H1 (cell line): ENCODE results near the gene TAF7. TPM values are rescaled to one million over a fixed set of nuclear protein-coding genes. Genes with fewer than 3 reads are reported as not detected.

Source experiments
- BACH1 ChIP-seq: IDR thresholded peaks from 2 replicates; pipeline ENCODE4 v1.6.1; 2012; ENCODE audit warnings: low read length, improper control_type of control experiment
- BRCA1 ChIP-seq: IDR thresholded peaks from 2 replicates; pipeline ENCODE4 v1.6.1; 2012; ENCODE audit warnings: low read depth, low read length, improper control_type of control experiment
- CBX5 ChIP-seq: fragments of 300-800, 300-1000 bp; sonication (generic); IDR thresholded peaks from 2 replicates; pipeline ENCODE4 v1.7.1; 2016; ENCODE audit warnings: antibody characterized with exemption, low read length, low read depth
- EZH2 ChIP-seq: fragments of 200-600 bp; sonication (generic); IDR thresholded peaks from 2 replicates; pipeline ENCODE4 v1.7.1; 2012; ENCODE audit warnings: low read depth, mild to moderate bottlenecking, moderate library complexity, low read length, inconsistent platforms; ENCODE audit not compliant: severe bottlenecking
- FOSL1 ChIP-seq: IDR thresholded peaks from 2 replicates; pipeline ENCODE4 v1.6.1; 2011; ENCODE audit warnings: mild to moderate bottlenecking, low read depth, low read length, moderate library complexity; ENCODE audit not compliant: insufficient read depth
- KDM1A ChIP-seq: fragments of 200-600, 300-600 bp; sonication (generic); IDR thresholded peaks from 2 replicates; pipeline ENCODE4 v1.7.1; 2016; ENCODE audit warnings: mild to moderate bottlenecking, low read length, borderline replicate concordance
- RFX5 ChIP-seq: IDR thresholded peaks from 2 replicates; pipeline ENCODE4 v1.6.1; 2011; ENCODE audit warnings: low read depth, low read length, improper control_type of control experiment, borderline replicate concordance
- SP1 ChIP-seq: IDR thresholded peaks from 2 replicates; pipeline ENCODE4 v1.6.1; 2011; ENCODE audit warnings: low read depth, low read length
- SP4 ChIP-seq: IDR thresholded peaks from 2 replicates; pipeline ENCODE4 v1.6.1; 2012; ENCODE audit warnings: low read length, inconsistent platforms
- polyA plus RNA-seq, 7 experiments: library from polyadenylated mRNA; depleted of rRNA in 3 of 7; stranded (reverse) in 5 of 7; unstranded in 2 of 7; fragments of >200 nt in 5 of 7; fragments of 200-250 nt in 2 of 7; gene quantifications; 1 replicate in 5 of 7; 2 replicates in 1 of 7; 4 replicates in 1 of 7; pipeline versions ENCODE4 v1.2.1 to v1.2.3, GENCODE V29; 2011 to 2013; ENCODE audit warnings: missing spikeins in 2 of 7, mixed read lengths in 2 of 7
- total RNA-seq: library from RNA; stranded (reverse); fragmentation: NEBNext Ultra II Directional; extraction: Animal tissue kit (Norgen Biotek cat#: 25700); gene quantifications from 2 replicates; pipeline ENCODE4 v1.2.1, GENCODE V29; 2021
- TF ChIP-seq, protein P1 (sequence below): fragments of 300-600 bp; sonication (generic); IDR thresholded peaks from 2 replicates; pipeline ENCODE4 v1.7.1; 2012; ENCODE audit warnings: low read length, moderate library complexity, mild to moderate bottlenecking, inconsistent platforms; ENCODE audit not compliant: insufficient replicate concordance
- TF ChIP-seq, protein P2 (sequence below): IDR thresholded peaks from 2 replicates; pipeline ENCODE4 v1.6.1; 2012; ENCODE audit warnings: inconsistent platforms

Gene TAF7
- total and polyA plus RNA-seq, 2 of the 8 experiments (the other 6 are each of a cell fraction or from before 2014, with no cell fraction given) = 29.8 to 101 TPM

DNA sequence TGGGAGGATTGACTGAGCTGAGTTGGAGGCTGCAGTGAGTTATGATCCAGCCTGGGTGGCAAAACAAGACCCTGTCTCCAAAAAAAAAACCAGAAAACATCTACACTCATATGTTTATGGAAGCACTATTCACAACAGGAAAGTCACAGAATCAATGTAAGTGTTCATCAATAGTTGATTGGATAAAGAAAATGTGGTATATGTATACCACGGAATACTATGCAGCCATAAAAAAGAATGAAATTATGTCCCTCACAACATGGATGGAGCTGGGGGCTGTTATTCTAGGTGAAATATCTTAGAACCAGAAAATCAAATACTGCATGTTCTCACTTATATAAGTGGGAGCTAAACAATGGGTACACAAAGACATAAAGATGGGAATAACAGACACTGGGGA lies 14.0 kb downstream of the TAF7 start (continued):
- TF ChIP-seq, protein P1, sequence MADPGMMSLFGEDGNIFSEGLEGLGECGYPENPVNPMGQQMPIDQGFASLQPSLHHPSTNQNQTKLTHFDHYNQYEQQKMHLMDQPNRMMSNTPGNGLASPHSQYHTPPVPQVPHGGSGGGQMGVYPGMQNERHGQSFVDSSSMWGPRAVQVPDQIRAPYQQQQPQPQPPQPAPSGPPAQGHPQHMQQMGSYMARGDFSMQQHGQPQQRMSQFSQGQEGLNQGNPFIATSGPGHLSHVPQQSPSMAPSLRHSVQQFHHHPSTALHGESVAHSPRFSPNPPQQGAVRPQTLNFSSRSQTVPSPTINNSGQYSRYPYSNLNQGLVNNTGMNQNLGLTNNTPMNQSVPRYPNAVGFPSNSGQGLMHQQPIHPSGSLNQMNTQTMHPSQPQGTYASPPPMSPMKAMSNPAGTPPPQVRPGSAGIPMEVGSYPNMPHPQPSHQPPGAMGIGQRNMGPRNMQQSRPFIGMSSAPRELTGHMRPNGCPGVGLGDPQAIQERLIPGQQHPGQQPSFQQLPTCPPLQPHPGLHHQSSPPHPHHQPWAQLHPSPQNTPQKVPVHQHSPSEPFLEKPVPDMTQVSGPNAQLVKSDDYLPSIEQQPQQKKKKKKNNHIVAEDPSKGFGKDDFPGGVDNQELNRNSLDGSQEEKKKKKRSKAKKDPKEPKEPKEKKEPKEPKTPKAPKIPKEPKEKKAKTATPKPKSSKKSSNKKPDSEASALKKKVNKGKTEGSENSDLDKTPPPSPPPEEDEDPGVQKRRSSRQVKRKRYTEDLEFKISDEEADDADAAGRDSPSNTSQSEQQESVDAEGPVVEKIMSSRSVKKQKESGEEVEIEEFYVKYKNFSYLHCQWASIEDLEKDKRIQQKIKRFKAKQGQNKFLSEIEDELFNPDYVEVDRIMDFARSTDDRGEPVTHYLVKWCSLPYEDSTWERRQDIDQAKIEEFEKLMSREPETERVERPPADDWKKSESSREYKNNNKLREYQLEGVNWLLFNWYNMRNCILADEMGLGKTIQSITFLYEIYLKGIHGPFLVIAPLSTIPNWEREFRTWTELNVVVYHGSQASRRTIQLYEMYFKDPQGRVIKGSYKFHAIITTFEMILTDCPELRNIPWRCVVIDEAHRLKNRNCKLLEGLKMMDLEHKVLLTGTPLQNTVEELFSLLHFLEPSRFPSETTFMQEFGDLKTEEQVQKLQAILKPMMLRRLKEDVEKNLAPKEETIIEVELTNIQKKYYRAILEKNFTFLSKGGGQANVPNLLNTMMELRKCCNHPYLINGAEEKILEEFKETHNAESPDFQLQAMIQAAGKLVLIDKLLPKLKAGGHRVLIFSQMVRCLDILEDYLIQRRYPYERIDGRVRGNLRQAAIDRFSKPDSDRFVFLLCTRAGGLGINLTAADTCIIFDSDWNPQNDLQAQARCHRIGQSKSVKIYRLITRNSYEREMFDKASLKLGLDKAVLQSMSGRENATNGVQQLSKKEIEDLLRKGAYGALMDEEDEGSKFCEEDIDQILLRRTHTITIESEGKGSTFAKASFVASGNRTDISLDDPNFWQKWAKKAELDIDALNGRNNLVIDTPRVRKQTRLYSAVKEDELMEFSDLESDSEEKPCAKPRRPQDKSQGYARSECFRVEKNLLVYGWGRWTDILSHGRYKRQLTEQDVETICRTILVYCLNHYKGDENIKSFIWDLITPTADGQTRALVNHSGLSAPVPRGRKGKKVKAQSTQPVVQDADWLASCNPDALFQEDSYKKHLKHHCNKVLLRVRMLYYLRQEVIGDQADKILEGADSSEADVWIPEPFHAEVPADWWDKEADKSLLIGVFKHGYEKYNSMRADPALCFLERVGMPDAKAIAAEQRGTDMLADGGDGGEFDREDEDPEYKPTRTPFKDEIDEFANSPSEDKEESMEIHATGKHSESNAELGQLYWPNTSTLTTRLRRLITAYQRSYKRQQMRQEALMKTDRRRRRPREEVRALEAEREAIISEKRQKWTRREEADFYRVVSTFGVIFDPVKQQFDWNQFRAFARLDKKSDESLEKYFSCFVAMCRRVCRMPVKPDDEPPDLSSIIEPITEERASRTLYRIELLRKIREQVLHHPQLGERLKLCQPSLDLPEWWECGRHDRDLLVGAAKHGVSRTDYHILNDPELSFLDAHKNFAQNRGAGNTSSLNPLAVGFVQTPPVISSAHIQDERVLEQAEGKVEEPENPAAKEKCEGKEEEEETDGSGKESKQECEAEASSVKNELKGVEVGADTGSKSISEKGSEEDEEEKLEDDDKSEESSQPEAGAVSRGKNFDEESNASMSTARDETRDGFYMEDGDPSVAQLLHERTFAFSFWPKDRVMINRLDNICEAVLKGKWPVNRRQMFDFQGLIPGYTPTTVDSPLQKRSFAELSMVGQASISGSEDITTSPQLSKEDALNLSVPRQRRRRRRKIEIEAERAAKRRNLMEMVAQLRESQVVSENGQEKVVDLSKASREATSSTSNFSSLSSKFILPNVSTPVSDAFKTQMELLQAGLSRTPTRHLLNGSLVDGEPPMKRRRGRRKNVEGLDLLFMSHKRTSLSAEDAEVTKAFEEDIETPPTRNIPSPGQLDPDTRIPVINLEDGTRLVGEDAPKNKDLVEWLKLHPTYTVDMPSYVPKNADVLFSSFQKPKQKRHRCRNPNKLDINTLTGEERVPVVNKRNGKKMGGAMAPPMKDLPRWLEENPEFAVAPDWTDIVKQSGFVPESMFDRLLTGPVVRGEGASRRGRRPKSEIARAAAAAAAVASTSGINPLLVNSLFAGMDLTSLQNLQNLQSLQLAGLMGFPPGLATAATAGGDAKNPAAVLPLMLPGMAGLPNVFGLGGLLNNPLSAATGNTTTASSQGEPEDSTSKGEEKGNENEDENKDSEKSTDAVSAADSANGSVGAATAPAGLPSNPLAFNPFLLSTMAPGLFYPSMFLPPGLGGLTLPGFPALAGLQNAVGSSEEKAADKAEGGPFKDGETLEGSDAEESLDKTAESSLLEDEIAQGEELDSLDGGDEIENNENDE = no peak
- TF ChIP-seq KDM1A (no peak), RFX5 (no peak), EZH2 (no peak), BRCA1 (no peak), FOSL1 (no peak), BACH1 (no peak), SP4 (no peak), CBX5 (no peak), SP1 (no peak)
- TF ChIP-seq, protein P2, sequence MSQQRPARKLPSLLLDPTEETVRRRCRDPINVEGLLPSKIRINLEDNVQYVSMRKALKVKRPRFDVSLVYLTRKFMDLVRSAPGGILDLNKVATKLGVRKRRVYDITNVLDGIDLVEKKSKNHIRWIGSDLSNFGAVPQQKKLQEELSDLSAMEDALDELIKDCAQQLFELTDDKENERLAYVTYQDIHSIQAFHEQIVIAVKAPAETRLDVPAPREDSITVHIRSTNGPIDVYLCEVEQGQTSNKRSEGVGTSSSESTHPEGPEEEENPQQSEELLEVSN = no peak
- TF ChIP-seq, all 59 proteins: peak for 0
